ENCODE measurements around the gene SPATA33. TPM values are rescaled to one million over a fixed set of nuclear protein-coding genes. Genes with fewer than 3 reads are reported as not detected.

SPATA33 gene
- polyA plus RNA-seq, 2 of the 4 experiments (the other 2 are of a cell fraction): 6.1 to 12.1 TPM

DNA sequence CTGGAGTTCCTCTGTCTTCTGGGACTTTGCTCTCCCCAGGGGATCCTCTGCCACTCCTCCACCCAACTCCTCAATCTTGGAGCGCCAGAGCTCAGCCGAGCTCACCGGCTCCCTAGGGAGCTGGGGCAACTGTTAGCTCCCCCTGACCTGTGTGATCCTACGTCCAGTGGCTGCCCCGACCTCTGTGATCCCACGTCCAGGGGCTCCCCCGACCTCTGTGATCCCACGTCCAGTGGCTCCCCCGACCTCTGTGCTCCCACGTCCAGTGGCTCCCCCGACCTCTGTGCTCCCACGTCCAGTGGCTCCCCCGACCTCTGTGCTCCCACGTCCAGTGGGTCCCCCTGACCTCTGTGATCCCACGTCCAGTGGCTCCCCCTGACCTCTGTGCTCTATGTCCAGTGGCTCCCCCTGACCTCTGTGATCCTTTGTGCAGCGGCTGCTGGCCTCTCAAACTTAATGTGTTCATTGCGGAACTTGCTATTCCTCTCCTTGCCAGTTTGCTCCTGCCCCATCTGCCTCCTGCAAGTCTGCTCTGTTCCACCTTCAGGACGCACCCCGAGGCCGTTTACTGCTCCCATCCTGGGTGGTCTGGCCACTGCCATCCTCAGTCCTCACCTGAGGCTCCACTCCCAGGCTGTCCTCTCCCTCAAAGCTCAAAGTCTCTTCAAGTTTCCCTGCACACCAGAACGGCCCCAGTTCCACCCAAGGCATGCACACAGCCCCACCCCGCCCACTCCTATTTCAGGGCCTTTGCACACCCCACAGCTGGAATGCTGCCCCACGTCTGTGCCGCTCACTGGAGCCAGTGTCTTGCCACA lies 60.3 kb downstream of the SPATA33 start:
- Histone ChIP-seq H3K9me3 (peaks cover 3% of the 10 kb centered on the region; the same call in 1 of the 3 replicates), H3K27ac (no peak overlapping the region), H3K4me1 (peaks cover 31% of the 10 kb centered on the region), H3K4me3 (no peak overlapping the region), H3K4me2 (no peak overlapping the region)
- FAIRE-seq: no peak
- TF ChIP-seq HOXB13 (CRISPR knock-in tag; IDR thresholded peaks at IDR 0.05; ENCODE audit: low read depth) (no peak), POLR2A (IDR thresholded peaks at IDR 0.05; ENCODE audit: low read length) (no peak; the same call in 1 of the 2 replicates), CBX8 (IDR thresholded peaks at IDR 0.05) (no peak), CEBPB (IDR thresholded peaks at IDR 0.05) (no peak), FOSL2 (IDR thresholded peaks at IDR 0.05) (no peak), FOSL2 (CRISPR knock-in tag; IDR thresholded peaks at IDR 0.05) (no peak)
- TF ChIP-seq, protein P1, sequence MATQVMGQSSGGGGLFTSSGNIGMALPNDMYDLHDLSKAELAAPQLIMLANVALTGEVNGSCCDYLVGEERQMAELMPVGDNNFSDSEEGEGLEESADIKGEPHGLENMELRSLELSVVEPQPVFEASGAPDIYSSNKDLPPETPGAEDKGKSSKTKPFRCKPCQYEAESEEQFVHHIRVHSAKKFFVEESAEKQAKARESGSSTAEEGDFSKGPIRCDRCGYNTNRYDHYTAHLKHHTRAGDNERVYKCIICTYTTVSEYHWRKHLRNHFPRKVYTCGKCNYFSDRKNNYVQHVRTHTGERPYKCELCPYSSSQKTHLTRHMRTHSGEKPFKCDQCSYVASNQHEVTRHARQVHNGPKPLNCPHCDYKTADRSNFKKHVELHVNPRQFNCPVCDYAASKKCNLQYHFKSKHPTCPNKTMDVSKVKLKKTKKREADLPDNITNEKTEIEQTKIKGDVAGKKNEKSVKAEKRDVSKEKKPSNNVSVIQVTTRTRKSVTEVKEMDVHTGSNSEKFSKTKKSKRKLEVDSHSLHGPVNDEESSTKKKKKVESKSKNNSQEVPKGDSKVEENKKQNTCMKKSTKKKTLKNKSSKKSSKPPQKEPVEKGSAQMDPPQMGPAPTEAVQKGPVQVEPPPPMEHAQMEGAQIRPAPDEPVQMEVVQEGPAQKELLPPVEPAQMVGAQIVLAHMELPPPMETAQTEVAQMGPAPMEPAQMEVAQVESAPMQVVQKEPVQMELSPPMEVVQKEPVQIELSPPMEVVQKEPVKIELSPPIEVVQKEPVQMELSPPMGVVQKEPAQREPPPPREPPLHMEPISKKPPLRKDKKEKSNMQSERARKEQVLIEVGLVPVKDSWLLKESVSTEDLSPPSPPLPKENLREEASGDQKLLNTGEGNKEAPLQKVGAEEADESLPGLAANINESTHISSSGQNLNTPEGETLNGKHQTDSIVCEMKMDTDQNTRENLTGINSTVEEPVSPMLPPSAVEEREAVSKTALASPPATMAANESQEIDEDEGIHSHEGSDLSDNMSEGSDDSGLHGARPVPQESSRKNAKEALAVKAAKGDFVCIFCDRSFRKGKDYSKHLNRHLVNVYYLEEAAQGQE (IDR thresholded peaks at IDR 0.05): no peak
- no peak for DNase-seq (ENCODE audit: low read depth in 1 of 2, low spot score in 1 of 2)
- ChIA-PET POLR2A (interaction anchor here (1.5 kb wide), 1 partner anchor 12 kb away, joined by 4 read pairs; no protein-coding TSS in a partner anchor), CTCF (interaction anchor here (1.1 to 6.8 kb wide), 6 partner anchors 9 to 142 kb away, joined by 3 to 77 read pairs (median 7); no protein-coding TSS in a partner anchor)
- WGBS (ENCODE audit: missing lambda C conversion rate): 82% methylated on average over 24 of the region's 24 CpGs
- no peak for ATAC-seq

Other genes starting within 250 kb of the SPATA33 start
- gene ANKRD11, start 167.3 kb upstream of the SPATA33 start, polyA plus RNA-seq (2011; rRNA removed): 54.9 and 57.4 TPM in 2 replicates
- gene ANKRD11, start 167.3 kb upstream of the SPATA33 start, polyA plus RNA-seq (2017; fragmentation: RNase III; extraction: RNeasy Plus Mini Kit Qiagen cat#74134 plus additional on column Dnase treatment): 50.4 to 56.7 TPM (median 53.6 TPM) in 3 replicates
- 53.2 and 54.4 TPM in 2 replicates for gene SPG7, start 149.4 kb upstream of the SPATA33 start, polyA plus RNA-seq (2011; rRNA removed)
- 73.2 to 80.6 TPM (median 79.6 TPM) in 3 replicates for gene SPG7, start 149.4 kb upstream of the SPATA33 start, polyA plus RNA-seq (2017; fragmentation: RNase III; extraction: RNeasy Plus Mini Kit Qiagen cat#74134 plus additional on column Dnase treatment)
- 2,291 and 2,911 TPM in 2 replicates for gene RPL13, start 97.2 kb upstream of the SPATA33 start, polyA plus RNA-seq (2011; rRNA removed)
- 2,979 to 3,246 TPM (median 3,044 TPM) in 3 replicates for gene RPL13, start 97.2 kb upstream of the SPATA33 start, polyA plus RNA-seq (2017; fragmentation: RNase III; extraction: RNeasy Plus Mini Kit Qiagen cat#74134 plus additional on column Dnase treatment)
- gene CPNE7, start 82.1 kb upstream of the SPATA33 start, polyA plus RNA-seq (2011; rRNA removed): 22.8 and 25.8 TPM in 2 replicates
- 42.8 to 55.2 TPM (median 45.2 TPM) in 3 replicates for gene CPNE7, start 82.1 kb upstream of the SPATA33 start, polyA plus RNA-seq (2017; fragmentation: RNase III; extraction: RNeasy Plus Mini Kit Qiagen cat#74134 plus additional on column Dnase treatment)
- 1.5 and 2.6 TPM in 2 replicates for gene DPEP1, start 44.2 kb upstream of the SPATA33 start, polyA plus RNA-seq (2011; rRNA removed)
- 0.97 to 1.3 TPM (median 1.1 TPM) in 3 replicates for gene DPEP1, start 44.2 kb upstream of the SPATA33 start, polyA plus RNA-seq (2017; fragmentation: RNase III; extraction: RNeasy Plus Mini Kit Qiagen cat#74134 plus additional on column Dnase treatment)
- gene CHMP1A, start 128 bp upstream of the SPATA33 start, polyA plus RNA-seq (2011; rRNA removed): 36.4 and 40.1 TPM in 2 replicates
- gene CHMP1A, start 128 bp upstream of the SPATA33 start, polyA plus RNA-seq (2017; fragmentation: RNase III; extraction: RNeasy Plus Mini Kit Qiagen cat#74134 plus additional on column Dnase treatment): 91.7 to 99.0 TPM (median 95.4 TPM) in 3 replicates
- 35.9 and 40.2 TPM in 2 replicates for gene CDK10, start 28.9 kb downstream of the SPATA33 start, polyA plus RNA-seq (2011; rRNA removed)
- gene CDK10, start 28.9 kb downstream of the SPATA33 start, polyA plus RNA-seq (2017; fragmentation: RNase III; extraction: RNeasy Plus Mini Kit Qiagen cat#74134 plus additional on column Dnase treatment): 52.9 to 99.8 TPM (median 55.3 TPM) in 3 replicates
- gene SPATA2L, start 43.9 kb downstream of the SPATA33 start, polyA plus RNA-seq (2011; rRNA removed): 3.5 and 3.6 TPM in 2 replicates
- gene SPATA2L, start 43.9 kb downstream of the SPATA33 start, polyA plus RNA-seq (2017; fragmentation: RNase III; extraction: RNeasy Plus Mini Kit Qiagen cat#74134 plus additional on column Dnase treatment): 4.7 to 5.2 TPM (median 4.9 TPM) in 3 replicates
- gene VPS9D1, start 63.1 kb downstream of the SPATA33 start, polyA plus RNA-seq (2011; rRNA removed): 2.1 and 2.7 TPM in 2 replicates
- 3.0 to 5.8 TPM (median 5.4 TPM) in 3 replicates for gene VPS9D1, start 63.1 kb downstream of the SPATA33 start, polyA plus RNA-seq (2017; fragmentation: RNase III; extraction: RNeasy Plus Mini Kit Qiagen cat#74134 plus additional on column Dnase treatment)
- gene ZNF276, start 63.7 kb downstream of the SPATA33 start, polyA plus RNA-seq (2011; rRNA removed): 6.5 and 7.5 TPM in 2 replicates
- 14.0 to 15.4 TPM (median 15.1 TPM) in 3 replicates for gene ZNF276, start 63.7 kb downstream of the SPATA33 start, polyA plus RNA-seq (2017; fragmentation: RNase III; extraction: RNeasy Plus Mini Kit Qiagen cat#74134 plus additional on column Dnase treatment)
- 36.8 and 37.5 TPM in 2 replicates for gene FANCA, start 158.8 kb downstream of the SPATA33 start, polyA plus RNA-seq (2011; rRNA removed)
- 38.4 to 42.0 TPM (median 39.3 TPM) in 3 replicates for gene FANCA, start 158.8 kb downstream of the SPATA33 start, polyA plus RNA-seq (2017; fragmentation: RNase III; extraction: RNeasy Plus Mini Kit Qiagen cat#74134 plus additional on column Dnase treatment)
- gene SPIRE2, start 170.6 kb downstream of the SPATA33 start, polyA plus RNA-seq (2011; rRNA removed): 6.0 and 7.7 TPM in 2 replicates
- 8.2 to 9.9 TPM (median 9.7 TPM) in 3 replicates for gene SPIRE2, start 170.6 kb downstream of the SPATA33 start, polyA plus RNA-seq (2017; fragmentation: RNase III; extraction: RNeasy Plus Mini Kit Qiagen cat#74134 plus additional on column Dnase treatment)
- gene TCF25, start 215.8 kb downstream of the SPATA33 start, polyA plus RNA-seq (2011; rRNA removed): 80.4 and 125 TPM in 2 replicates
- 116 to 125 TPM (median 122 TPM) in 3 replicates for gene TCF25, start 215.8 kb downstream of the SPATA33 start, polyA plus RNA-seq (2017; fragmentation: RNase III; extraction: RNeasy Plus Mini Kit Qiagen cat#74134 plus additional on column Dnase treatment)

All from A549 (cell line).